BLaER1 (cell line): ENCODE measurements around the gene BDH2.

Source experiments
- H3K27ac ChIP-seq: shearing (Covaris generic); formaldehyde crosslinking; 2 replicates; pipeline ENCODE4 v1.8.1; 2022
- H3K27me3 ChIP-seq: shearing (Covaris generic); formaldehyde crosslinking; 2 replicates; pipeline ENCODE4 v1.8.1; 2022
- H3K36me3 ChIP-seq: shearing (Covaris generic); formaldehyde crosslinking; 2 replicates; pipeline ENCODE4 v1.8.1; 2022
- H3K4me1 ChIP-seq: shearing (Covaris generic); formaldehyde crosslinking; 2 replicates; pipeline ENCODE4 v1.8.1; 2022
- H3K4me2 ChIP-seq: shearing (Covaris generic); formaldehyde crosslinking; 2 replicates; pipeline ENCODE4 v1.8.1; 2022
- H3K4me3 ChIP-seq: shearing (Covaris generic); formaldehyde crosslinking; 2 replicates; pipeline ENCODE4 v1.8.1; 2022
- H3K9ac ChIP-seq: shearing (Covaris generic); formaldehyde crosslinking; 2 replicates; pipeline ENCODE4 v1.8.1; 2022
- H3K9me3 ChIP-seq: shearing (Covaris generic); formaldehyde crosslinking; 2 replicates; pipeline ENCODE4 v1.8.1; 2022
- H4K20me1 ChIP-seq: shearing (Covaris generic); formaldehyde crosslinking; 2 replicates; pipeline ENCODE4 v1.8.1; 2022
- Cebpa-rat ChIP-seq: shearing (Covaris generic); IDR thresholded peaks from 2 replicates; pipeline ENCODE4 v1.8.1; 2022

Gene BDH2

GRCh38 chr4:103086551-103086950 is 13.1 kb downstream of the BDH2 start:
- Histone ChIP-seq H3K9ac (no peak overlapping the region), H3K36me3 (peaks cover 81% of the 10 kb centered on the region), H3K4me1 (peaks cover 3% of the 10 kb centered on the region; the same call in 1 of the 2 replicates), H3K4me3 (no peak overlapping the region), H3K9me3 (no peaks in the 10 kb centered on the region), H4K20me1 (no peaks in the 10 kb centered on the region), H3K4me2 (no peak overlapping the region), H3K27me3 (no peaks in the 10 kb centered on the region), H3K27ac (no peak overlapping the region)
- no peak for TF ChIP-seq Cebpa-rat

DNA sequence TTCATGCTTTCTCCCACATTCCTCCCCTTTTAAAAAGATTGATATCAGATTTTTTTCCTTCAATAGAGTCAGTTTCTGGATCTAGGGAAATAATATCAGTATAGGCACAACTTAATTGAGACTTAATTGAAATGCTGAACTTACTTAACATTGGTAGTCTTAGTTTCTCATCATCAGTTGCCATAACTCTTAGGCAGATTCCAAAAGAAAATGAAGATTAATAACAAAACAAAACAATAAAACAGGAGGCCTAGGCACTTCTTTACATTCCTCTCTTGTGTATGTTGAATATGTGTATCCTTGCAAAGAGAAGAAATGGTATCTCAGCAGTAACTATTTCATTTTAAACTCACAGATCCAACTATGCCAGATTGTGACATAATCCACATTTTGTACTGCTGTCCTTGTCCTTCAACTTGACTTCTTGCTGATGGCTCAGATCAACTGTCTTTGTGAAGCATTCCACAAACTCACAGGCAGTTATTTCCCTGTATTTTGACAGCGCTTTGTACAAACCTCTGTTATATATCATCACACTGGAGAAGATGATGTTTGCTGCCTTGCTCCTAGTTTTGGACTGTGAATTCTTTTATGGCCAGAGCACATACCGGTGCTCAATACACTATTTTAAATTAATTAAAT is 14.0 kb downstream of the BDH2 start:
- Histone ChIP-seq H3K9me3 (no peaks in the 10 kb centered on the region), H3K4me2 (no peak overlapping the region), H3K9ac (no peak overlapping the region), H3K4me1 (no peaks in the 10 kb centered on the region), H3K36me3 (peaks cover 85% of the 10 kb centered on the region), H3K27me3 (no peaks in the 10 kb centered on the region), H3K27ac (no peak overlapping the region), H3K4me3 (no peak overlapping the region), H4K20me1 (no peaks in the 10 kb centered on the region)
- TF ChIP-seq Cebpa-rat, result no peak

DNA sequence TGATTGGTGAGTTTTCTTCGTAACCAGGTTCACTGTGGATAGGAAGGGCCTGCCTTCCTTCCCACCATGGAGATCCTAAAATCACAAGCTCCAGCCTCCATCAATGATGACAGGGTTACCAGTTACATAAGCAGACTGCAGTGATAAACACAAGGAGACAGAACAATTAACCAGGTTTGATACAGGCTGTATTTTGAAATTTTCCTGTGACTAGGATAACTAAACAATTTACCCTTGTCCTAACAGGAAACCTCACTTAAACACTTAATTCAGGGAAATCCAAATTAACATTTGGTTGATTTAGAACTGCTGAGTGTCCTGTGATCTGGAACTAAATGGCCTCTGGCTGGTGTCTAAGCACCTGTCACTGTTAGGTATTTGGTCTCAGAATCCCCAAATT is 20.0 kb downstream of the BDH2 start:
- Histone ChIP-seq H3K27me3 (no peaks in the 10 kb centered on the region), H3K36me3 (peaks cover 33% of the 10 kb centered on the region), H4K20me1 (no peaks in the 10 kb centered on the region), H3K4me1 (peaks cover 18% of the 10 kb centered on the region), H3K27ac (no peak overlapping the region), H3K4me2 (no peak overlapping the region), H3K9ac (no peak overlapping the region), H3K9me3 (no peaks in the 10 kb centered on the region), H3K4me3 (no peak overlapping the region)
- TF ChIP-seq Cebpa-rat, result no peak

- peak within 1 kb of the TSS; percentile 93 for H3K4me2 ChIP-seq
These were observed 22.8 kb downstream of the BDH2 start, which contains the start of gene SLC9B2 for GRCh38 chr4:103076747-103077347. Gene SLC9B2, minus strand, starts transcription at chr4:103076761. Its CDS starts 9,211 bp downstream, at chr4:103067550.

DNA sequence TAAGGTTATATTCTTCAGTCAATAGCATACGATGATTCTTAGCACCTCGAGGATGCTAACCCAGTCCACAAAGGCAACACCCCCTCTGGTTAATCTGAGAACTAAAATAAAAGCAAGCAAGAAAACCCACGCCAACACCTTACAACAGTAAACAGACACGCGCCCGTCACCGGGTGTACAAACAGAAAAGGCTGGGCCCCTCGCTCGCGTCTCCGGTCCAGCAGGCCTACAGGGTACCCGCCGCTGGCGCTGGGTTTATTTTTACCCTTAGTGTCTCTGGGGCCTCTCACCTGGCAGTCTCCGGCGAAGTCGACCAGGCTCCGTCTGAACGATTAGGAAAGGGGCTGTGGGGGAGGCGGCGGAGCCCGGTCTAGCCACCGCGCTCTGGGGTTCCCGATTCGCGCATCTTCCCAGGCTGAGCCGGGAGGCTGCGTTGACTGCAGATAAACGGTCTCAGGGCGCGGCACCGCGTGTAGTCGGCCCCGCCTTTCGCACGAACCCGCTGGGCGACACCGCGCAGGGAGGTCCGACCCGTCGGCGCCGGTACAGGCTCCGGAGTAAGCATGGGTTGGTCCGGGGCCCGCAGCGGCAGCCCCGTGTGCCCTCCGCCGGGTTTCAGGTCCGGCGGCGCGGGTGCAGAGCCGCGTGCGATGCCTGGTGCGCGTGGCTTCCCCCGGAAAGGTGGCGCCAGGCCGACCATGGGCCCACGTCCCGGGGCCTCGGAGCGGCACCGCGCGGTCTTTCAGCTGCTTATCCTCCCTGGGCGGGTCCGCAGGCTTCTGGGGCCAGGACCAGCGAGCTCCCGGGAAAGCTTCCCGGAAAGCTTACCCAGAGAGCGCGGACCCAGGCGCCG is 23.5 kb downstream of the BDH2 start:
- H3K9ac ChIP-seq, result peak overlapping the region; percentile 97
- H3K27ac ChIP-seq, result peak overlapping the region; percentile 96
- no peaks in the 10 kb centered on the region for H3K27me3 ChIP-seq
- peaks cover 14% of the 10 kb centered on the region for H4K20me1 ChIP-seq
- peak overlapping the region; percentile 83 for H3K4me3 ChIP-seq
- H3K4me2 ChIP-seq, result peak overlapping the region; percentile 93
- TF ChIP-seq Cebpa-rat, result no peak
- H3K36me3 ChIP-seq, result peaks cover 27% of the 10 kb centered on the region
- peaks cover 14% of the 10 kb centered on the region for H3K9me3 ChIP-seq
- H3K4me1 ChIP-seq, result peaks cover 31% of the 10 kb centered on the region

More at GRCh38 chr4:103076747-103077347, 22.8 kb downstream of the BDH2 start, which contains the start of gene SLC9B2:
- Histone ChIP-seq H3K4me3 (peak within 1 kb of the TSS; percentile 83), H3K36me3 (peaks cover 34% of the 10 kb centered on the region), H3K4me1 (peaks cover 31% of the 10 kb centered on the region), H3K27me3 (no peaks in the 10 kb centered on the region), H3K9me3 (peaks cover 14% of the 10 kb centered on the region), H3K27ac (peak within 1 kb of the TSS; percentile 96), H3K9ac (peak within 1 kb of the TSS; percentile 97), H4K20me1 (peaks cover 14% of the 10 kb centered on the region)
- no peak for TF ChIP-seq Cebpa-rat

DNA sequence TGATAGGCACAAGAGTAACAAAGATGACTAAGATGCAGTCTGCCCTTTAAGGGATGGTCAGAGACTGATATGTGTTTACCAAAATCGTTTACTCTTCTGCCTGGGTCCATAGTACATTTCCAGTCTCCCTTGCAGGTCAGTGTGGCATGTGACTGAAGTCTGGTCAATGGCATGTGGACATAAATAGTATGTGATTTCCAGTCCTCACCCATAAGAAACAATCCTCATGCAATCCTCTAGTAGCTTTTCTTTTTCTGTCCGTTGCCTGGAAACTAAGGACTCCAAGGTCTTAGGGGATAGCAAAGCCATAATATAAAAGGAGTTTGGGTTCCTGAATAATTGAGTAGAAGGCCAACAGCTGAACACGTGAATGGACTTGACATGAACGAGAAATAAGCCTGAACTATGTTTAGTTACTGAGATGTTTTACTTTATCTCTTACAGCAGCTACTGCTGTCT is 24.2 kb downstream of the BDH2 start:
- H3K9ac ChIP-seq, result peak overlapping the region; percentile 97
- peaks cover 20% of the 10 kb centered on the region for H4K20me1 ChIP-seq
- peak overlapping the region; percentile 93 for H3K4me2 ChIP-seq
- peaks cover 14% of the 10 kb centered on the region for H3K9me3 ChIP-seq
- H3K27me3 ChIP-seq, result no peaks in the 10 kb centered on the region
- peak overlapping the region; percentile 83 for H3K4me3 ChIP-seq
- TF ChIP-seq Cebpa-rat, result no peak
- peaks cover 31% of the 10 kb centered on the region for H3K4me1 ChIP-seq
- H3K36me3 ChIP-seq, result peaks cover 22% of the 10 kb centered on the region
- peak overlapping the region; percentile 96 for H3K27ac ChIP-seq

DNA sequence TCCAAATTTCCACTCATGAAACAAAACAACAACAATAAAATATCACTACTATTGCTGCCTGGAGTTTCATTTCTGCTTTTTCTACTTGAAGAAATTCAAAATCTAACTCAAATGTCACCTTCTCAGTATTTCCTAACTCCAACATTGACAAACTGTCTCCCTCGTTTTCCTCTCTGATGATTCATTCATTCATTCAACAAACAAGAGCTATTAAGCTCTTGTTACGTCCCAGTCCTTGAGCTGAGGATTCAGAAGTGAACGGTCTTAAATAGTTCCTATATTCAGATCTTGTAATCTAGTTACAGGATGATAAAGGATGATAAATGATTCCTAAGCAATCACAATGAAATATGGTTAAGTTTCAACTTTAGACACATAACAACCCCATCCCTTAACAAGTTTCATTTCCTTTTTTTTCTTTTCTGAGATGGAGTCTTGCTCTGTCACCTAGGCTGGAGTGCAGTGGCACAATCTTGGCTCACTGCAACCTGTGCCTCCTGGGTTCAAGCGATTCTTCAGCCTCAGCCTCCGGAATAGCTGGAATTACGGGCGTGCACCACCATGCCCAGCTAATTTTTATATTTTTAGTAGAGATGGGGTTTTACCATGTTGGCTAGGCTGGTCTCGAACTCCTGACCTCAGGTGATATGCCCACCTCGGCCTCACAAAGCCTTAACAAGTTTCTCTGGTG is 24.7 kb downstream of the BDH2 start:
- H3K4me3 ChIP-seq, result peak overlapping the region; percentile 83

DNA sequence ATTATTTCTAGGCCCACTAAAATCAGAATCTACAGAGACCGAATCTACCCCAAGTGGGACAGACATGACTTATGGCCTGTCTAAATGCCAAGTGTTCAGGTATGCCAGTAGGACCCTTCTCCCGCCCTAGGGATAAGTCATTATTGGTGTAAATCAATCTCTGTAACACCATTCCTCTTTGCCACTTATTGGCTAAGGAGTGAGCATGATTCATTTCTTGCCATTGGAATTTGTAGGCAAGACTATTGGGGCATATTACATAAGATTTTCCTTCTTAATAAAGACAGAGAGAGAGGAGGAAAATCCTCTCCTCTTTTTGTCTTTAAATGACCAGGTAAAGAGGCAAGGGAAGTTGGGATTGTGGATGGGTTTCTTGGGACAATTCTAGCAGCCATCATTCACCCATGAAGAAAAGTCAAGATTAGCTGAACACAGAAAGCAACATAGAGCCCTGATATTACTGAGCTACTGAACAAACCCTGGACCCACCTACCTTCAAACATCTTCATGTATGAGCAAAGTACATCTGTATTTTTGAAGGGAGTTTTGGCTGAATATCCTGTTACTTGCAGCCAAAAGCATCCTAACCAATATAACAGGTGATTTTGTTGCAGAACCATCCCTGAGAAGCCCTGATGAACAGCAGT is 25.7 kb downstream of the BDH2 start:
- Histone ChIP-seq H3K4me3 (peak overlapping the region; percentile 83; the same call in 1 of the 2 replicates), H3K27me3 (no peaks in the 10 kb centered on the region), H3K4me2 (peak overlapping the region; percentile 93), H4K20me1 (peaks cover 35% of the 10 kb centered on the region), H3K9me3 (peaks cover 14% of the 10 kb centered on the region), H3K36me3 (peaks cover 26% of the 10 kb centered on the region; the same call in 1 of the 2 replicates), H3K4me1 (peaks cover 31% of the 10 kb centered on the region), H3K9ac (no peak overlapping the region), H3K27ac (no peak overlapping the region)
- no peak for TF ChIP-seq Cebpa-rat

More for the DNA sequence above, 24.7 kb downstream of the BDH2 start:
- Histone ChIP-seq H3K27ac (0 out of 2 replicates have a peak overlapping the region, but pooled peaks have one; percentile 96), H3K4me2 (peak overlapping the region; percentile 93), H3K36me3 (peaks cover 25% of the 10 kb centered on the region; the same call in 1 of the 2 replicates), H3K4me1 (peaks cover 31% of the 10 kb centered on the region), H3K27me3 (no peaks in the 10 kb centered on the region), H3K9ac (peak overlapping the region; percentile 97; the same call in 1 of the 2 replicates), H4K20me1 (peaks cover 26% of the 10 kb centered on the region), H3K9me3 (peaks cover 14% of the 10 kb centered on the region)
- TF ChIP-seq Cebpa-rat, result no peak
